ENCODE measurements around the gene PDCD11.
"Not testable (repeated sequence)": the region's sequence is repeated elsewhere in the genome, so short reads cannot be mapped to it uniquely, and the experiment has no call there.

Gene PDCD11

DNA sequence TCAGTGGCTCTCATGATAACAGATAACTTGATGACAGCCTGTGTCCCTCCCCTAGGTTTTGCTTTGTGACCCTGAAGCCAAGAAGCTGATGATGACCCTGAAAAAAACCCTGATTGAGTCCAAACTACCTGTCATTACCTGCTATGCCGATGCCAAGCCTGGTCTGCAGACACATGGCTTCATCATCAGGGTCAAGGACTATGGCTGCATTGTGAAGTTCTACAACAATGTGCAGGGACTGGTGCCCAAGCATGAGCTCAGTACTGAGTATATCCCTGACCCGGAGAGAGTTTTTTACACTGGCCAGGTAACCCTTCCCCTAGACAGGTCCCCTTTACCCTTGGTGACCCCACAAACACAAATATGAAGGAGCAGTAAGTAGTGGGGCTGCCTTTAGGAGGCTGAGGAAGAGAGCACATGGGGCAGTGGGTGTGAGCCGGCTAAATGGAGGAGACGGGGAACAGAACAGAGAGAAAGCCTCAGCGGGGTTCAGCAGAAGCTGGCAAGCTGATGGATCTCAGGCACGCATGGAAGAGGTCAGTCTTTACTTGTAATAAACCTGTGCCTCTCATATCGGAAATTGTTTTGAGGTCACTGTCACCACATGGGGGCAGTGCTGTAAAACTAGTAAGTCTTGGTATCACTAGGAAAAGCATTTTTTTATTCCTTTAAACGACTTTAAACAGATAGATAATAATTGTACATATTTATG lies 20.2 kb downstream of the PDCD11 start:
- no peak for DNase-seq (ENCODE audit: low spot score)

DNA sequence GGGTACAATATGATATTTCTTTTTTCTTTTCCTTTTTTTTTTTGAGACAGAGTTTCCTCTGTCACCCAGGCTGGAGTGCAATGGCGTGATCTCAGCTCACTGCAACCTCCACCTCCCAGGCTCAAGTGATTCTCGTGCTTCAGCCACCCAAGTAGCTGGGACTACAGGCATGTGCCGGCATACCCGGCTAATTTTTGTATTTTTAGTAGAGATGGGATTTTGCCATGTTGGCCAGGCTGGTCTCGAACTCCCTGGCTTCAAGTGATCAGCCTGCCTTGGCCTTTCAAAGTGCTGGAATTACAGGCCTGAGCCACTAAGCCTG lies 20.7 kb downstream of the PDCD11 start:
- DNase-seq (ENCODE audit: low spot score) = not testable (repeated sequence)

GRCh38 chr10:103417601-103418000 lies 21.2 kb downstream of the PDCD11 start:
- DNase-seq (ENCODE audit: low spot score) = no peak

GRCh38 chr10:103419101-103419500 lies 22.7 kb downstream of the PDCD11 start:
- DNase-seq (ENCODE audit: low spot score) = no peak

DNA sequence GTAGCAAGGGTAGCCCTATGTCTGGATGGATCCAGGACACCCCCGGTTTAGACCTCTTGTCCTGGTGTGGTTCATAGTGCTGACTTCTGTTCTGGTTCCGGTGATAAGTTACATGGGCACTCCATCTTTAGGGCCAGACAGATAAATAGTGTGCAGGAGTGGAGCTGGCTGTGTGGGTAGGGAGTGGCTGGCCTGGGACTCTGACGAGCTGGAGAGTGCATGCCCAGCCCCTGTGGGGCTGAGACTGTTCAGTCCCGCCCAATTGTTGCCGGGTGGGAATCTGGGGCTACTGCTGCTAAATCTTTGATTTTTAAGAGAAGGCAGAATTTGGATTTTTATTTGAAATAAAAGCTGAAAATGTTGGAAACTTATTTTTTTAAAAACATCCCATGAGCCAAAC lies 27.3 kb downstream of the PDCD11 start:
- no peak for DNase-seq (ENCODE audit: low spot score)

DNA sequence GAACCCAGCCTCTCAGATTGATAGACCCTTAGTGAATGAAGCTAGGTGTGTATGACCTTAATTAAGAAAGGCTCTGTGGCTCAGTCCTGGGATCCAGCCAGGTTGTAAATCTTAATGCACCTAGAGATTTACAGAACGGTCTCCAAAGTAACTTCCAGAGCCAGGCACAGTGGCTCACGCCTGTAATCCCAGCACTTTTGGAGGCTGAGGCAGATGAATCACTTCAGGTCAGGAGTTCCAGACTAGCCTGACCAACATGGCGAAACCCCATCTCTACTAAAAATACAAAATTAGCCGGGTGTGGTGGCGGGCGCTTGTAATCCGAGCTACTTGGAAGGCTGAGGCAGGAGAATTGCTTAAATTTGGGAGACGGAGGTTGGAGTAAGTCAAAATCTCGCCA lies 31.4 kb downstream of the PDCD11 start:
- no peak for DNase-seq (ENCODE audit: low spot score)

DNA sequence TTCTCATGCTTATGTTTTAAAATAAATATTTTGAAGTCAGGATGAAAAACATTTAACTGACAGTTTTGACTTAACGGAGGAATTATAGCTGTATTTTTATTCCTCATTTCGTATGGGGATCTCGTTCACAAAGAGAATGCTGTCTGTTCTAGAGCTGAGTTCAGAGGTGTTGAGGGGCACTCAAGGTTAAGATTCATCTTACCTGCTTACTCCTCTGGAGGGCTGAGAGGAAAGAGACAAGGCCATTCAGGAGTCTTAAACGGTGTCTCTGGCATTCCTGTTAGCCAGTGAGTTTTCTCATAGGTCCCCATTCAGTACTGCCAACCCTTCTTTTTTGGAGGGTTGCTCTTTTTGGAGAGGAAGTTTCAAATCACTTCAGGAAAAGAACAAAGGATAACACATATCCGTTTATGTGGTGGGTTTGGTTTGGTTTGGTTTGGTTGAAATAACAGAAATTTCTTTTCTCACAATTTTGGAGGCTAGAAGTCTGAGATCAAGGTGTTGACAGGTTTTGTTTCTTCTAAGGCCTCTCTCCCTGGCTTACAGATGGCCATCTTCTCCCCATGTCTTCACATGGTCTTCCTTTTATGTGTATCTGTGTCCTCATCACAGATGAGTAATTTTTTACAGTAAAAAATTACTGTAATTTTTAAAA lies 32.7 kb downstream of the PDCD11 start:
- no peak for DNase-seq (ENCODE audit: low spot score)

- DNase-seq (ENCODE audit: low spot score) = no peak
Observed at GRCh38 chr10:103429647-103430046, 33.2 kb downstream of the PDCD11 start.

GRCh38 chr10:103431902-103432301 lies 35.5 kb downstream of the PDCD11 start:
- no peak for DNase-seq (ENCODE audit: low spot score)

DNA sequence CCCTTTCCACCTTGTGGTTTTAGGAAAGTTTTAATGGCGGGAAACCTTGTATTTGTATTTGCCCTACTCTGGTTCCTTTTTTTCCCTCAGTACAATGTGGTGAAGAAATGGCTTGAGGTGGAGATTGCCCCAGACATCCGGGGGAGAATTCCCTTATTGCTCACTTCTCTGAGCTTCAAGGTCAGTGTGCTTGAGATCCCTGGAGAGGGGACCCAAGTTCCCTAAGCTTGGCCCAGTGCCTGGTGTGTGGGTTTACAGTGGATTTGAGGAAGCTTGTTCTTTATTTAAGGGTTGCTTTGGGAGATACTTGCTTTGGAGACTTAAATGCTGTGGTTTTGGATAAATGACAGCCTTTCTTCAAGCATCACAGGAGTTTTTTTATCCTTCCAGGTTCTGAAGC lies 37.4 kb downstream of the PDCD11 start:
- DNase-seq (ENCODE audit: low spot score) = no peak

DNA sequence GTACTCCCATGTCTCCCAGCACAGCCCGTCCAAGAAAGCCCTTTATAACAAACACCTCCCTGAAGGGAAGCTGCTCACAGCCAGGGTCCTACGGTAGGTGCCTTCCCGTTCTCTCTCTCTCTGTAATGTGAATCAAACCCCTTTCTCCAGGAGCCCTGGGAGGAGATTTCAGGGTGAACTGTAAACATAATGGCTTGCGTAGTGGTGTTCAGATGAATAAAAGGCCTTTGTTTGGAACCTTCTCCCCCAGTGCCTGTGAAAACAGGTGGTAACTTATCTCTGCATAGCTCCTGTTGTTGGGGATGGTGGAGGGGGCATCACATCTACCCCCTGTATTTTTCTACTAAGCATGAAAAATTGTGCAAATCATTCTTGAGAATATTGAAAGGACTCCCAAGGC lies 43.4 kb downstream of the PDCD11 start:
- no peak for DNase-seq (ENCODE audit: low spot score)

- DNase-seq (ENCODE audit: low spot score) = no peak
Observed at GRCh38 chr10:103440416-103440815, 44.0 kb downstream of the PDCD11 start.

DNA sequence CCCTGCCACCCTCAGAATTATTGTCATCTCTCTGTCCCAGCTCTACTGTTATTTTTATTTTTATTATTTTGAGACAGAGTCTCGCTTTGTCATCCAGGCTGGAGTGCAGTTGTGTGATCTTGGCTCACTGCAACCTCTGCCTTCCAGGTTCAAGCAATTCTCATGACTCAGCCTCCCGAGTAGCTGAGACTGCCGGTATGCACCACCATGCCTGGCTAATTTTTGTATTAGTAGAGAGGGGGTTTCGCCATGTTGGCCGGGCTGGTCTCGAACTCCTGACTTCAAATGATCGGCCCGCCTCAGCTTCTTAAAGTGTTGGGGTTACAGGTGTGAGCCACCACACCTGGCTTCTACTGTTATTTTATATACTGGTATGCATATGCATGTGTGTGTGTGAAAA lies 44.8 kb downstream of the PDCD11 start:
- DNase-seq (ENCODE audit: low spot score) = no peak

DNA sequence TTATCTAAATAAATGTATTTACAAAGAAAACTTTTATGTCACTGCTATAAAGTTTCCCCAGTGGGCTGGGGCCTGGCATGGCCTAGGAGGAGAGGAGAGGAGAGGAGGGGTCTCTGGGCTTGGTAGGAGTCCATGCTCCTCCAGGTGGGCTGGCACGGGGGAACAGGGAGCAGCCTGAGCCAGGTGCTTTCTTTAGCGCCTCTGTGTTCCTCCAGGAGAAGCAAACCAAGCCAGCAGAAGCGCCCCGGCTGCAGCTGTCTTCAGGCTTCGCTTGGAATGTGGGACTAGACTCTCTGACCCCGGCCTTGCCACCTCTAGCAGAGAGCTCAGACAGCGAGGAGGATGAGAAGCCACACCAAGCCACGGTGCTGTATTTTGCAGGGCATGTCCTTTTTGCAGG lies 45.2 kb downstream of the PDCD11 start:
- no peak for DNase-seq (ENCODE audit: low spot score)

GRCh38 chr10:103442031-103442461 lies 45.6 kb downstream of the PDCD11 start:
- no peak for DNase-seq (ENCODE audit: low spot score)

GRCh38 chr10:103443475-103444185 lies 47.2 kb downstream of the PDCD11 start:
- no peak for DNase-seq (ENCODE audit: low spot score)

DNA sequence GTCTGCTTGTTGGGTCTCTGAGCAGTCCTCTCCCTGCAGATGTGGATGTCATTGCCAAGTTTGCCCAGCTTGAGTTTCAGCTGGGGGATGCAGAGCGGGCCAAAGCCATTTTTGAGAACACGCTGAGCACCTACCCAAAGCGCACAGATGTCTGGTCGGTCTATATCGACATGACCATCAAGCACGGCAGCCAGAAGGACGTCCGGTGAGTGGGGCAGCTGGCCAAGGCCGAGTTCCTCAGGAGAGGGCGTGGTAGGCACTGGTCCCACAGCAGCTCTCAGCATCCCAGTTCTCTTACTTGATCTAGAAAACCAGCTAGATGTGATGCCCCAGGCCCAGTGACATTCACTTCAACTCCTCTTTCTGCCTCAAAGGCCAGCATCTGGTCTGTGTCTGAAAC lies 48.1 kb downstream of the PDCD11 start:
- no peak for DNase-seq (ENCODE audit: low spot score)

DNA sequence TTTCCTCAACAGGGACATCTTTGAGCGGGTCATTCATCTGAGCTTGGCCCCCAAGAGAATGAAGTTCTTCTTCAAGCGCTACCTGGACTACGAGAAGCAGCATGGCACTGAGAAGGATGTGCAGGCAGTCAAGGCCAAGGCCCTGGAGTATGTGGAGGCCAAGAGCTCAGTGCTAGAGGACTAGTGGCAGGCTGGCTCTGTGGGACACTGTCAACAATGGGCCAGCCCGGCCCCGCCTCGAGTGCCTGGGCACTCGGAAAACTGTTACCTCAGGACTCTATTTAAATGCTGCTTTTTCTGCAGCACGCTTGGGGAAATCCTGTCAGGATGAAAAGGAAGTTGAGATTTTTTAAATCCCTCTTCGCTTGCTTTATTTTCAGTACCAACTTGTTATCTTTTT lies 48.9 kb downstream of the PDCD11 start:
- no peak for DNase-seq (ENCODE audit: low spot score)

DNA sequence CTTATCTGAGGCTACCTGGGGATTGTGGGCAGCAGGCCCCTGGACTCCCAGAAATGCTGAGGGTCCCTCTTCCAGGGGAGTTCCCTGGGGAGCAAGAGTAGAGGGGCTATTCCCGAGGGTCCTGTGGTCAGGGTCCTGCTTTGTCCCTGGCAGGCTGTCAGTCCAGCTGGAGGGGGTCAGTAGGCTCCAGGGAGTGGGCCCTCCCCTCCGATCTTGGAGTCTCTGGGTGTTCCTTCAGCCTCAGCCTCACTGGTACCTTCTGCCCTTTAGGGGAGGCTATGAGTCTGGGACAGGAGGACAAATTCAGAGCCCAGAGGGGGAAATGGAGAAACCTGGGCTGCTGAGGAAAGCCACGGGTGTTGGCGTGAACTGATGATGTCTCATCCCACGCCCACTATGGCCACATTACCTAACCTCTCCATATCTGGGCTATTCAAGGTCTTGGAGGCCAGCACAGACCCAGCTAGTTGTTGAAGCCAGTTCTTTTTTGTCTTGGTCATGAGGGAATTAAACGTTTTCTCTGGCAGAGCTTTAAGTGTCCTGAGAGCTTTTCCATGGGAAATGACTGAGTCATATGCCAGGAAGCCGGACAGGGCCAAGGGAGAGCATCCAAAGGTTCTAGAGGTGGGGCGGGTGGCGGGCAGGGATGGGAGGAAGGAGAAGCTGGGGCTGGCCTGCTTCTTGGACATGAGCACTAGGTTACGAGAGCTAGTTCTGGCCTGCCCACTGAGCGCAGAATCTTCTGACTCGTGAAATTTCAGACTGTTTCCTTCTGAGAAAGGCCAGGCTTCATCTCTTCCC lies 49.5 kb downstream of the PDCD11 start:
- DNase-seq (ENCODE audit: low spot score) = no peak

- no peak for DNase-seq (ENCODE audit: low spot score)
Observed at GRCh38 chr10:103447187-103447586, 50.8 kb downstream of the PDCD11 start.

DNA sequence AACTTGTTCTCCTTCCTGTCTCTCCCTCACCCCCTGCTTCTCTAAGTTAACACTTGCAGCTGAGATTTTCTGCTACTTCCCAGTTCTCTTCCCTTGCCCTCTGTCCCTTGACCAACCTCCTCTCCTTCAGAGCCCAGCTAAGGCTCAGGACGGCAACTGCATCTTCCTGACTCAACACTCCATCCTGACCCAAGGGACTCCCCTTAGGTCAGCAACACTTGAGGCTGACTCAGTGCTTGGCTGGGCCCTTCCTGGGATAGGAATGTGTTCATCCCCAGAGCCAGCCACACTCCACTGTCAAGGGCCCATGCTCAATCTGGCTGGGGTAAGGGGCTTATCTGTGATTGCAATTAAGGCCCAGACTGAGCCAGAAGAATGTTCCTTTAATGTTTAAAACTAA lies 52.3 kb downstream of the PDCD11 start:
- no peak for DNase-seq (ENCODE audit: low spot score)

Measured in ecto neural progenitor cell (in vitro differentiated cells).